Neural progenitor cell (in vitro differentiated cells): ENCODE data around the gene SBSN.

Source experiments
- EZH2 ChIP-seq: fragments of 200-600 bp; sonication (generic); IDR thresholded peaks from 2 replicates; pipeline ENCODE4 v1.6.1; 2017; ENCODE audit warnings: antibody characterized with exemption, mild to moderate bottlenecking, moderate library complexity
- EZH2phosphoT487 ChIP-seq: fragments of 200-600 bp; sonication (generic); IDR thresholded peaks from 2 replicates; pipeline ENCODE4 v1.6.1; 2017; ENCODE audit warnings: antibody characterized with exemption
- TF ChIP-seq, protein P1 (sequence below): fragments of 200-600 bp; sonication (generic); IDR thresholded peaks from 2 replicates; pipeline ENCODE4 v1.5.1; 2017; ENCODE audit warnings: antibody characterized with exemption, mild to moderate bottlenecking

DNA sequence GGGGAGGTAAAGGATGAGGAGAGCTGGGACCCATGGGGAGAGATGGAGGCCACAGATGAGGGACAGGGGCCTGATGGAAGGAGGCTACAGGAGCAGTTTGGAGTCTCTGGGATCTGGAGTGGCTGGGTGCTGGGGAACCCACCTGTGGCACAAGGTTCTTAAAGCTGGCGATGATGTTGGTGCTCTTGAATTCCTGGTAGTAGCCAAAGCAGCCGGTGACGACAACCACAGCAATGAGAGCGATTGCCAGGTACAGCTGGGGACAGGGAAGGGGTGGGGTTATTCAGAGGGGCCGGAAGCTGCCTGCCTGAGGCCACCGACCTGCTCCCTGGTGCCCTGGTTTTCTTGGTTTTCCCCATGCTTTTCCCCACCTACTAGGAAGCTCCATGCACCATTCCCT is 32.6 kb upstream of the SBSN start:
- TF ChIP-seq, protein P1, sequence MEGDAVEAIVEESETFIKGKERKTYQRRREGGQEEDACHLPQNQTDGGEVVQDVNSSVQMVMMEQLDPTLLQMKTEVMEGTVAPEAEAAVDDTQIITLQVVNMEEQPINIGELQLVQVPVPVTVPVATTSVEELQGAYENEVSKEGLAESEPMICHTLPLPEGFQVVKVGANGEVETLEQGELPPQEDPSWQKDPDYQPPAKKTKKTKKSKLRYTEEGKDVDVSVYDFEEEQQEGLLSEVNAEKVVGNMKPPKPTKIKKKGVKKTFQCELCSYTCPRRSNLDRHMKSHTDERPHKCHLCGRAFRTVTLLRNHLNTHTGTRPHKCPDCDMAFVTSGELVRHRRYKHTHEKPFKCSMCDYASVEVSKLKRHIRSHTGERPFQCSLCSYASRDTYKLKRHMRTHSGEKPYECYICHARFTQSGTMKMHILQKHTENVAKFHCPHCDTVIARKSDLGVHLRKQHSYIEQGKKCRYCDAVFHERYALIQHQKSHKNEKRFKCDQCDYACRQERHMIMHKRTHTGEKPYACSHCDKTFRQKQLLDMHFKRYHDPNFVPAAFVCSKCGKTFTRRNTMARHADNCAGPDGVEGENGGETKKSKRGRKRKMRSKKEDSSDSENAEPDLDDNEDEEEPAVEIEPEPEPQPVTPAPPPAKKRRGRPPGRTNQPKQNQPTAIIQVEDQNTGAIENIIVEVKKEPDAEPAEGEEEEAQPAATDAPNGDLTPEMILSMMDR, result no peak
- TF ChIP-seq EZH2 (no peak), EZH2phosphoT487 (no peak)
